Spleen (tissue), 7 donors: ENCODE results near the gene IGHMBP2.

Experiments
- POLR2A ChIP-seq, 3 donors: fragments of 450-650 bp; IDR thresholded peaks; one replicate each; pipeline ENCODE4 v1.5.1; 2017; ENCODE audit warnings: antibody characterized with exemption in 3 of 3, mild to moderate bottlenecking in 1 of 3
- POLR2AphosphoS5 ChIP-seq, 3 donors: sonication (generic); formaldehyde crosslinking; IDR thresholded peaks; one replicate each; pipeline ENCODE4 v1.5.1; 2017; ENCODE audit warnings: antibody characterized with exemption in 3 of 3
- TF ChIP-seq, protein P1 (sequence below), 11 experiments: fragments of 200-600 bp in 7 of 11; fragments of 450-650 bp in 4 of 11; sonication (generic) in 4 of 11; IDR thresholded peaks in 8 of 11; conservative IDR thresholded peaks in 3 of 11; 1 replicate in 7 of 11; 2 replicates in 4 of 11; pipeline versions ENCODE4 v1.4.0 to v1.8.0; 2016 to 2021; ENCODE audit warnings: antibody characterized with exemption in 11 of 11, inconsistent platforms in 4 of 11, mild to moderate bottlenecking in 1 of 11
- donor health status: DM: no; HTN: no; CAD: no; lungs with moderate emphysema.
- donor health status: DM: no; HTN: no; CAD: no.
- donor health status: DM: no; HTN: no; CAD: no.

DNA sequence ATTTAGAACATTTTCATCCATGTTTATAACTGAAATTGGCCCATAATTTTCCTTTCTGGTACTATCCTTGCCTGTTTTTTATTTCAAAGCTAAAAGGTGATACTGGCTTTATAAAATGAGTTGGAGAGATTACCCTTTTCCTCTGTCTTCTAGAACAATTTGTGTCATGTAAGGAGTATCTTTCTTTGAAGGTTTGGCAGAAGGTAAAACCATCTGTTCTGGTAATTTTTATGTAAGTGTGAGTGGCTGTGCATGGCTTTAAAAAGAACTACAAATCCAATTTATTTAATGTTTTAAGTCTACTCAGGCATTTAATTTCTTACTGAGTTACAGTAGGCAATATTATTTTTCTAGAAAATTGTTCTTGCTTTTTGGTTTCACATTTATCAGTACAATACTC, 84.8 kb downstream of the IGHMBP2 start:
- no peak for TF ChIP-seq POLR2A (IDR thresholded peaks at IDR 0.05)
- TF ChIP-seq, protein P1, sequence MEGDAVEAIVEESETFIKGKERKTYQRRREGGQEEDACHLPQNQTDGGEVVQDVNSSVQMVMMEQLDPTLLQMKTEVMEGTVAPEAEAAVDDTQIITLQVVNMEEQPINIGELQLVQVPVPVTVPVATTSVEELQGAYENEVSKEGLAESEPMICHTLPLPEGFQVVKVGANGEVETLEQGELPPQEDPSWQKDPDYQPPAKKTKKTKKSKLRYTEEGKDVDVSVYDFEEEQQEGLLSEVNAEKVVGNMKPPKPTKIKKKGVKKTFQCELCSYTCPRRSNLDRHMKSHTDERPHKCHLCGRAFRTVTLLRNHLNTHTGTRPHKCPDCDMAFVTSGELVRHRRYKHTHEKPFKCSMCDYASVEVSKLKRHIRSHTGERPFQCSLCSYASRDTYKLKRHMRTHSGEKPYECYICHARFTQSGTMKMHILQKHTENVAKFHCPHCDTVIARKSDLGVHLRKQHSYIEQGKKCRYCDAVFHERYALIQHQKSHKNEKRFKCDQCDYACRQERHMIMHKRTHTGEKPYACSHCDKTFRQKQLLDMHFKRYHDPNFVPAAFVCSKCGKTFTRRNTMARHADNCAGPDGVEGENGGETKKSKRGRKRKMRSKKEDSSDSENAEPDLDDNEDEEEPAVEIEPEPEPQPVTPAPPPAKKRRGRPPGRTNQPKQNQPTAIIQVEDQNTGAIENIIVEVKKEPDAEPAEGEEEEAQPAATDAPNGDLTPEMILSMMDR (IDR thresholded peaks at IDR 0.05 in 8 of 11, conservative IDR thresholded peaks at IDR 0.05 in 3 of 11) = no peak
- TF ChIP-seq POLR2AphosphoS5 (IDR thresholded peaks at IDR 0.05) = no peak
